ENCODE results near the gene RACGAP1.

DNA sequence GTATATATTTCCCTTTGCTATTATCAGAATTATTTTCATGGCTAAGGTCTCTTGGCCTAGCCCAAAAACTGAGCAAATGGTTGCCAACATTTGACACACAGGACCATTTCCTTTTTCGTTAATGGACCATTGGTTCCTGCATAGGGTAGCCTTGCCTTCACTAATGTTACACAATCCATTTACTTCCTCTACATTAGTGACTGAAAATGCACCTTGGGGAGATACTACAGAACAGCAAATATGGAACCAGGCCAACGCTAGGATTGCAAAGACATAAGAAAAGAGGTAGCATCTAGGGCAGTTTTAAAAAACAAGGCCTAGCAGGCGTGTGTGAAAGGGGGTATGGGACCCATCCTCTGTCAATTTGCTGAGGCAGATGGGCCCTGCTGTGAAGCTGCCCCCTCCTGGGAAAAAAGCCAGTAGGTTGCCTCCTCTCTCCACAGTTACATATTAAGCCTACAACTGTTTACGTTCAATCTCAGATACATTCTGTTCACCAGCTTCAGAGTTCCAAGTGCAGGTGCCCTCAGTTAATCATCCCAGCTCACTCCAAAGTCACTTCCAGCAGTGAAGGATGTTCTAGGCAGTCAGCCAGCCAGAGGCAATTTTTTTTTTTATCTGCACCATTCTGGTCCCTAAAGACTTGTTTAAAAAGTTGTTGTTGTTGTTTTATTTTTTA lies 37.5 kb downstream of the RACGAP1 start:
- TF ChIP-seq GATA2 (IDR thresholded peaks at IDR 0.05; ENCODE audit: low read depth, low read length), result no peak
- TF ChIP-seq GATA3 (IDR thresholded peaks at IDR 0.05; ENCODE audit: low read depth, low read length), result no peak

All from SH-SY5Y (cell line).